Breast epithelium (tissue), 3 donors: ENCODE results near the gene NAIF1.

Experiments
- POLR2A ChIP-seq: fragments of 450-650 bp; IDR thresholded peaks from one replicate; pipeline ENCODE4 v1.6.1; 2016; ENCODE audit warnings: antibody characterized with exemption, mild to moderate bottlenecking, moderate library complexity
- POLR2AphosphoS5 ChIP-seq, 3 donors: sonication (generic); formaldehyde crosslinking; IDR thresholded peaks; one replicate each; pipeline ENCODE4 v1.6.1; 2017; ENCODE audit warnings: antibody characterized with exemption in 3 of 3
- TF ChIP-seq, protein P1 (sequence below), 3 donors: fragments of 450-650 bp; IDR thresholded peaks; one replicate each; pipeline ENCODE4 v1.5.1; 2016 to 2017; ENCODE audit warnings: antibody characterized with exemption in 3 of 3, mild to moderate bottlenecking in 3 of 3, moderate library complexity in 3 of 3

DNA sequence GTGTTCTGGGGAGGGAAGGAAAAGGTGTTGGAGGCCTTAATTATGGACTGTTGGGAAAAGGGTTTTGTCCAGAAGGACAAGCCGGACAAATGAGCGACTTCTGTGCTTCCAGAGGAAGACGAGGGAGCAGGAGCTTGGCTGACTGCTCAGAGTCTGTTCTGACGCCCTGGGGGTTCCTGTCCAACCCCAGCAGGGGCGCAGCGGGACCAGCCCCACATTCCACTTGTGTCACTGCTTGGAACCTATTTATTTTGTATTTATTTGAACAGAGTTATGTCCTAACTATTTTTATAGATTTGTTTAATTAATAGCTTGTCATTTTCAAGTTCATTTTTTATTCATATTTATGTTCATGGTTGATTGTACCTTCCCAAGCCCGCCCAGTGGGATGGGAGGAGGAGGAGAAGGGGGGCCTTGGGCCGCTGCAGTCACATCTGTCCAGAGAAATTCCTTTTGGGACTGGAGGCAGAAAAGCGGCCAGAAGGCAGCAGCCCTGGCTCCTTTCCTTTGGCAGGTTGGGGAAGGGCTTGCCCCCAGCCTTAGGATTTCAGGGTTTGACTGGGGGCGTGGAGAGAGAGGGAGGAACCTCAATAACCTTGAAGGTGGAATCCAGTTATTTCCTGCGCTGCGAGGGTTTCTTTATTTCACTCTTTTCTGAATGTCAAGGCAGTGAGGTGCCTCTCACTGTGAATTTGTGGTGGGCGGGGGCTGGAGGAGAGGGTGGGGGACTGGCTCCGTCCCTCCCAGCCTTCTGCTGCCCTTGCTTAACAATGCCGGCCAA is 41.3 kb upstream of the NAIF1 start:
- TF ChIP-seq, protein P1, sequence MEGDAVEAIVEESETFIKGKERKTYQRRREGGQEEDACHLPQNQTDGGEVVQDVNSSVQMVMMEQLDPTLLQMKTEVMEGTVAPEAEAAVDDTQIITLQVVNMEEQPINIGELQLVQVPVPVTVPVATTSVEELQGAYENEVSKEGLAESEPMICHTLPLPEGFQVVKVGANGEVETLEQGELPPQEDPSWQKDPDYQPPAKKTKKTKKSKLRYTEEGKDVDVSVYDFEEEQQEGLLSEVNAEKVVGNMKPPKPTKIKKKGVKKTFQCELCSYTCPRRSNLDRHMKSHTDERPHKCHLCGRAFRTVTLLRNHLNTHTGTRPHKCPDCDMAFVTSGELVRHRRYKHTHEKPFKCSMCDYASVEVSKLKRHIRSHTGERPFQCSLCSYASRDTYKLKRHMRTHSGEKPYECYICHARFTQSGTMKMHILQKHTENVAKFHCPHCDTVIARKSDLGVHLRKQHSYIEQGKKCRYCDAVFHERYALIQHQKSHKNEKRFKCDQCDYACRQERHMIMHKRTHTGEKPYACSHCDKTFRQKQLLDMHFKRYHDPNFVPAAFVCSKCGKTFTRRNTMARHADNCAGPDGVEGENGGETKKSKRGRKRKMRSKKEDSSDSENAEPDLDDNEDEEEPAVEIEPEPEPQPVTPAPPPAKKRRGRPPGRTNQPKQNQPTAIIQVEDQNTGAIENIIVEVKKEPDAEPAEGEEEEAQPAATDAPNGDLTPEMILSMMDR (IDR thresholded peaks at IDR 0.05) = no peak
- TF ChIP-seq POLR2A = no peak
- TF ChIP-seq POLR2AphosphoS5 (IDR thresholded peaks at IDR 0.05) = no peak
